GM12878 (cell line): ENCODE measurements around the gene MCC. TPM values are rescaled to one million over a fixed set of nuclear protein-coding genes. Genes with fewer than 3 reads are reported as not detected.

Experiments used
- ATAC-seq: fragments of 200-7000 bp; cut with Tn5 transposase; 3 replicates; pipeline ENCODE4 v1.9.1; 2020; ENCODE audit warnings: mild to moderate bottlenecking, moderate library complexity
- BruUV-seq: library from RNA; stranded (reverse); fragments of 400-500 nt; replicated peaks from 2 replicates; lab custom pipeline; 2021; lab: Mats Ljungman, UMichigan
- CTCF ChIA-PET: fragments of 300-600 bp; sonication (Branson Sonifier 250); formaldehyde crosslinking; extraction: SDS; loops from one replicate; lab custom pipeline; 2021; ENCODE audit warnings: inconsistent platforms; lab: Yijun Ruan, JAX
- POLR2A ChIA-PET: fragments of 350-600 bp; formaldehyde crosslinking; extraction: SDS; loops from one replicate; lab custom pipeline; 2021; ENCODE audit warnings: inconsistent platforms; lab: Charles Lee
- RAD21 ChIA-PET: fragments of 300-600 bp; sonication (Branson Sonifier 250); formaldehyde crosslinking; loops from one replicate; lab custom pipeline; 2023; ENCODE audit warnings: antibody characterized with exemption; ENCODE audit not compliant: unreplicated experiment; lab: Charles Lee
- SMC1A ChIA-PET: fragments of 300-600 bp; sonication (Branson Sonifier 250); formaldehyde crosslinking; loops from one replicate; lab custom pipeline; 2023; ENCODE audit not compliant: unreplicated experiment, uncharacterized antibody; lab: Charles Lee
- DNase-seq: peaks from one replicate; pipeline ENCODE4 v3.0.0-alpha.2; 2011; ENCODE audit warnings: low read depth, low spot score
- FAIRE-seq: peaks from 3 replicates; lab custom pipeline; 2011; peaks lifted over from hg19 to GRCh38; lab: Jason Lieb, UNC
- H2AFZ ChIP-seq: 2 replicates; pipeline ENCODE4 v1.6.0; 2011; ENCODE audit warnings: low read depth, low read length, control low read depth; ENCODE audit not compliant: control insufficient read depth
- H3K27ac ChIP-seq: 2 replicates; pipeline ENCODE4 v1.5.1; 2011; ENCODE audit warnings: control low read depth; ENCODE audit not compliant: control insufficient read depth, insufficient read depth
- H3K27me3 ChIP-seq, 2 experiments: replicated peaks in 1 of 2; 2 replicates each; pipeline versions ENCODE4 v1.6.0 to v1.6.1; 2011; ENCODE audit warnings: low read length in 1 of 2; ENCODE audit not compliant: control insufficient read depth in 2 of 2, insufficient read depth in 2 of 2
- H3K36me3 ChIP-seq, 2 experiments: 2 replicates each; pipeline ENCODE4 v1.5.1; 2011; ENCODE audit warnings: low read length in 1 of 2; ENCODE audit not compliant: control insufficient read depth in 2 of 2, insufficient read depth in 2 of 2
- H3K4me1 ChIP-seq: 2 replicates; pipeline ENCODE4 v1.6.1; 2011; ENCODE audit warnings: mild to moderate bottlenecking, low read length, moderate library complexity, mixed read lengths; ENCODE audit not compliant: control insufficient read depth, insufficient read depth
- H3K4me2 ChIP-seq: 2 replicates; pipeline ENCODE4 v1.6.0; 2011; ENCODE audit warnings: control low read depth; ENCODE audit not compliant: control insufficient read depth, insufficient read depth
- H3K4me3 ChIP-seq: fragments of 200-600 bp; sonication (generic); 2 replicates; pipeline ENCODE4 v1.5.1; 2016
- H3K79me2 ChIP-seq: 2 replicates; pipeline ENCODE4 v1.6.0; 2011; ENCODE audit warnings: low read length; ENCODE audit not compliant: control insufficient read depth, insufficient read depth
- H3K9ac ChIP-seq: 2 replicates; pipeline ENCODE4 v1.8.0; 2011; ENCODE audit warnings: low read length, control low read depth, mixed read lengths; ENCODE audit not compliant: control insufficient read depth, insufficient read depth
- H3K9me3 ChIP-seq: replicated peaks from 3 replicates; pipeline ENCODE4 v1.5.1; 2011; ENCODE audit warnings: mild to moderate bottlenecking, low read length; ENCODE audit not compliant: control insufficient read depth, insufficient read depth
- H4K20me1 ChIP-seq: 2 replicates; pipeline ENCODE4 v1.6.0; 2011; ENCODE audit not compliant: control insufficient read depth, insufficient read depth
- EZH2 ChIP-seq: IDR thresholded peaks from 2 replicates; pipeline ENCODE4 v1.6.1; 2012; ENCODE audit warnings: low read depth, mild to moderate bottlenecking, control low read depth, inconsistent platforms, low read length, borderline replicate concordance; ENCODE audit not compliant: control insufficient read depth
- HDGF ChIP-seq: fragments of 450-650 bp; IDR thresholded peaks from 2 replicates; pipeline ENCODE4 v1.6.1; 2016; ENCODE audit warnings: antibody characterized with exemption
- NFXL1 ChIP-seq: fragments of 450-650 bp; IDR thresholded peaks from 2 replicates; pipeline ENCODE4 v1.6.1; 2017; ENCODE audit warnings: antibody characterized with exemption, mild to moderate bottlenecking, borderline replicate concordance
- NFYB ChIP-seq: IDR thresholded peaks from 2 replicates; pipeline ENCODE4 v1.6.1; 2011; ENCODE audit warnings: low read depth, mild to moderate bottlenecking, low read length, improper control_type of control experiment, moderate library complexity; ENCODE audit not compliant: insufficient read depth
- PAX8 ChIP-seq: fragments of 450-650 bp; IDR thresholded peaks from 2 replicates; pipeline ENCODE4 v1.6.1; 2017; ENCODE audit warnings: mild to moderate bottlenecking, moderate library complexity
- RB1 ChIP-seq: fragments of 450-650 bp; formaldehyde crosslinking; IDR thresholded peaks from 2 replicates; pipeline ENCODE4 v1.6.1; 2017; ENCODE audit warnings: mild to moderate bottlenecking, borderline replicate concordance
- SIN3A ChIP-seq: IDR thresholded peaks from 2 replicates; pipeline ENCODE4 v1.6.1; 2012; ENCODE audit warnings: low read depth, low read length, improper control_type of control experiment
- SUPT20H ChIP-seq: IDR thresholded peaks from 2 replicates; pipeline ENCODE4 v1.6.1; 2011; ENCODE audit warnings: low read depth, mild to moderate bottlenecking, low read length, moderate library complexity, borderline replicate concordance; ENCODE audit not compliant: control insufficient read depth
- WGBS: methylation state at CpG from one replicate; pipeline ENCODE4 v1.1.6; 2016; ENCODE audit warnings: low lambda C conversion rate; ENCODE audit not compliant: insufficient replicate concordance, insufficient coverage; ENCODE audit errors: missing lambda C conversion rate; 5-methylcytosine and 5-hydroxymethylcytosine counted together
- in situ Hi-C: fragments of 300-500 bp; cut with MboI; formaldehyde crosslinking; loops from 9 replicates; pipeline ENCODE4 v1.14.3; 2018; ENCODE audit warnings: mixed read lengths
- intact Hi-C: fragments of 100-400 bp; cut with micrococcal nuclease; formaldehyde crosslinking; loops from one replicate; pipeline ENCODE4 v1.14.2; 2022; ENCODE audit not compliant: unreplicated experiment
- polyA plus RNA-seq, 11 experiments: library from polyadenylated mRNA; depleted of rRNA in 4 of 11; unstranded in 6 of 11; stranded (reverse) in 5 of 11; fragments of >200 nt; fragmentation: Nextera tagmentation in 4 of 11; fragmentation: Illumina TruSeq in 1 of 11; extraction: Ambion mirVana in 4 of 11; extraction: Trizol in 1 of 11; gene quantifications; 1 replicate in 1 of 11; 2 replicates in 10 of 11; pipeline versions ENCODE4 v1.2.1 to v1.2.3, GENCODE V29; 2011 to 2016; ENCODE audit warnings: inconsistent platforms in 2 of 11, missing spikeins in 2 of 11, low read depth in 1 of 11
- total RNA-seq, 4 experiments: library from RNA; depleted of rRNA in 3 of 4; stranded (reverse); fragments of >200 nt in 3 of 4; fragmentation: Illumina TruSeq in 1 of 4; extraction: Trizol in 1 of 4; gene quantifications; 2 replicates each; pipeline versions ENCODE4 v1.2.1 to v1.2.3, GENCODE V29; 2013 to 2021
- TF ChIP-seq, protein P1 (sequence below): fragments of 450-650 bp; IDR thresholded peaks from 2 replicates; pipeline ENCODE4 v1.6.1; 2017; ENCODE audit warnings: antibody characterized with exemption, mild to moderate bottlenecking, moderate library complexity
- TF ChIP-seq, protein P2 (sequence below): IDR thresholded peaks from 2 replicates; pipeline ENCODE4 v1.6.1; 2011; ENCODE audit warnings: low read depth, low read length, improper control_type of control experiment, borderline replicate concordance
- TF ChIP-seq, protein P3 (sequence below): fragments of 450-650 bp; formaldehyde crosslinking; IDR thresholded peaks from 2 replicates; pipeline ENCODE4 v1.4.0; 2022; ENCODE audit warnings: mild to moderate bottlenecking, moderate library complexity
- TF ChIP-seq, protein P4 (sequence below): fragments of 450-650 bp; IDR thresholded peaks from 2 replicates; pipeline ENCODE4 v1.6.1; 2018; ENCODE audit warnings: mild to moderate bottlenecking, low read depth, moderate library complexity; ENCODE audit not compliant: partially characterized antibody

MCC gene
- total and polyA plus RNA-seq, 10 of the 15 experiments (the other 5 are each of a cell fraction or from before 2014, with no cell fraction given) = 0.03 to 0.86 (median 0.16) TPM

DNA sequence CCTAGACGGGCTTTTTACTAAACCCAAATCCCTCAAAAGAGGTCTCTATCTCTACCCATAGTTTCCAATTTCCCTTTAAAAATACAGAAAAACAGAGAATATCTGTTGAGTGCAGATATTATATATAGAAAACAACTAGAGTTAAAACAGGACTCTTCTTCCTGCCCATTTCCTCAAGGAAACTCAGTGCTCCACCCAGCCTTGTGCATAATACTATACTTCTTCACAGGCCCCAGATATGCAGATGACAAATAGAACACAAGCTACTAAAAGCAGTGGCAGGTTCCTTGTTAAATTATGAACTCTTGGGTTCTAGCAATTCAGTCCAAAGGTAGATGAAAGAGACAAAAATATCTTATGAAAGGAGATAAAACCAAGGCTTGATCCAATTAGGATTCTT is 253.7 kb downstream of the MCC start:
- Histone ChIP-seq H3K79me2 (no peaks in the 10 kb centered on the region), H2AFZ (no peak overlapping the region), H3K4me1 (no peaks in the 10 kb centered on the region), H3K36me3 (no peaks in the 10 kb centered on the region), H3K9me3 (no peaks in the 10 kb centered on the region), H4K20me1 (no peaks in the 10 kb centered on the region), H3K4me2 (no peak overlapping the region), H3K4me3 (no peak overlapping the region), H3K27me3 (peaks cover 0 to 3% of the 10 kb centered on the region in 2 experiments; a peak in 2 of 4 replicates), H3K9ac (no peak overlapping the region), H3K27ac (no peak overlapping the region)
- SMC1A ChIA-PET = no interaction called here
- intact Hi-C loops = no loop called here
- FAIRE-seq = no peak
- BruUV-seq = no TSS peak
- in situ Hi-C loops = no loop called here
- CTCF ChIA-PET = no interaction called here
- WGBS = 5% methylated on average over 1 of the region's 1 CpG
- POLR2A ChIA-PET = no interaction called here
- DNase-seq = no peak
- RAD21 ChIA-PET = no interaction called here
- ATAC-seq = no peak
- TF ChIP-seq, protein P1, sequence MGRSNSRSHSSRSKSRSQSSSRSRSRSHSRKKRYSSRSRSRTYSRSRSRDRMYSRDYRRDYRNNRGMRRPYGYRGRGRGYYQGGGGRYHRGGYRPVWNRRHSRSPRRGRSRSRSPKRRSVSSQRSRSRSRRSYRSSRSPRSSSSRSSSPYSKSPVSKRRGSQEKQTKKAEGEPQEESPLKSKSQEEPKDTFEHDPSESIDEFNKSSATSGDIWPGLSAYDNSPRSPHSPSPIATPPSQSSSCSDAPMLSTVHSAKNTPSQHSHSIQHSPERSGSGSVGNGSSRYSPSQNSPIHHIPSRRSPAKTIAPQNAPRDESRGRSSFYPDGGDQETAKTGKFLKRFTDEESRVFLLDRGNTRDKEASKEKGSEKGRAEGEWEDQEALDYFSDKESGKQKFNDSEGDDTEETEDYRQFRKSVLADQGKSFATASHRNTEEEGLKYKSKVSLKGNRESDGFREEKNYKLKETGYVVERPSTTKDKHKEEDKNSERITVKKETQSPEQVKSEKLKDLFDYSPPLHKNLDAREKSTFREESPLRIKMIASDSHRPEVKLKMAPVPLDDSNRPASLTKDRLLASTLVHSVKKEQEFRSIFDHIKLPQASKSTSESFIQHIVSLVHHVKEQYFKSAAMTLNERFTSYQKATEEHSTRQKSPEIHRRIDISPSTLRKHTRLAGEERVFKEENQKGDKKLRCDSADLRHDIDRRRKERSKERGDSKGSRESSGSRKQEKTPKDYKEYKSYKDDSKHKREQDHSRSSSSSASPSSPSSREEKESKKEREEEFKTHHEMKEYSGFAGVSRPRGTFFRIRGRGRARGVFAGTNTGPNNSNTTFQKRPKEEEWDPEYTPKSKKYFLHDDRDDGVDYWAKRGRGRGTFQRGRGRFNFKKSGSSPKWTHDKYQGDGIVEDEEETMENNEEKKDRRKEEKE = no peak
- TF ChIP-seq HDGF (no peak), NFXL1 (no peak), SIN3A (no peak), NFYB (no peak), SUPT20H (no peak), EZH2 (no peak), RB1 (no peak), PAX8 (no peak)
- TF ChIP-seq, protein P2, sequence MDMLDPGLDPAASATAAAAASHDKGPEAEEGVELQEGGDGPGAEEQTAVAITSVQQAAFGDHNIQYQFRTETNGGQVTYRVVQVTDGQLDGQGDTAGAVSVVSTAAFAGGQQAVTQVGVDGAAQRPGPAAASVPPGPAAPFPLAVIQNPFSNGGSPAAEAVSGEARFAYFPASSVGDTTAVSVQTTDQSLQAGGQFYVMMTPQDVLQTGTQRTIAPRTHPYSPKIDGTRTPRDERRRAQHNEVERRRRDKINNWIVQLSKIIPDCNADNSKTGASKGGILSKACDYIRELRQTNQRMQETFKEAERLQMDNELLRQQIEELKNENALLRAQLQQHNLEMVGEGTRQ = no peak
- TF ChIP-seq, protein P3, sequence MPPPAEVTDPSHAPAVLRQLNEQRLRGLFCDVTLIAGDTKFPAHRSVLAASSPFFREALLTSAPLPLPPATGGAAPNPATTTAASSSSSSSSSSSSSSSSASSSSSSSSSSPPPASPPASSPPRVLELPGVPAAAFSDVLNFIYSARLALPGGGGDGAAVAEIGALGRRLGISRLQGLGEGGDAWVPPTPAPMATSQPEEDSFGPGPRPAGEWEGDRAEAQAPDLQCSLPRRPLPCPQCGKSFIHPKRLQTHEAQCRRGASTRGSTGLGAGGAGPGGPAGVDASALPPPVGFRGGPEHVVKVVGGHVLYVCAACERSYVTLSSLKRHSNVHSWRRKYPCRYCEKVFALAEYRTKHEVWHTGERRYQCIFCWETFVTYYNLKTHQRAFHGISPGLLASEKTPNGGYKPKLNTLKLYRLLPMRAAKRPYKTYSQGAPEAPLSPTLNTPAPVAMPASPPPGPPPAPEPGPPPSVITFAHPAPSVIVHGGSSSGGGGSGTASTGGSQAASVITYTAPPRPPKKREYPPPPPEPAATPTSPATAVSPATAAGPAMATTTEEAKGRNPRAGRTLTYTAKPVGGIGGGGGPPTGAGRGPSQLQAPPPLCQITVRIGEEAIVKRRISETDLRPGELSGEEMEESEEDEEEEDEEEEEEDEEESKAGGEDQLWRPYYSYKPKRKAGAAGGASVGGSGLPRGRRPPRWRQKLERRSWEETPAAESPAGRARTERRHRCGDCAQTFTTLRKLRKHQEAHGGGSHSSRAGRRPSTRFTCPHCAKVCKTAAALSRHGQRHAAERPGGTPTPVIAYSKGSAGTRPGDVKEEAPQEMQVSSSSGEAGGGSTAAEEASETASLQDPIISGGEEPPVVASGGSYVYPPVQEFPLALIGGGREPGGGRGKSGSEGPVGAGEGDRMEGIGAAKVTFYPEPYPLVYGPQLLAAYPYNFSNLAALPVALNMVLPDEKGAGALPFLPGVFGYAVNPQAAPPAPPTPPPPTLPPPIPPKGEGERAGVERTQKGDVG (CRISPR knock-in tag) = no peak
- TF ChIP-seq, protein P4, sequence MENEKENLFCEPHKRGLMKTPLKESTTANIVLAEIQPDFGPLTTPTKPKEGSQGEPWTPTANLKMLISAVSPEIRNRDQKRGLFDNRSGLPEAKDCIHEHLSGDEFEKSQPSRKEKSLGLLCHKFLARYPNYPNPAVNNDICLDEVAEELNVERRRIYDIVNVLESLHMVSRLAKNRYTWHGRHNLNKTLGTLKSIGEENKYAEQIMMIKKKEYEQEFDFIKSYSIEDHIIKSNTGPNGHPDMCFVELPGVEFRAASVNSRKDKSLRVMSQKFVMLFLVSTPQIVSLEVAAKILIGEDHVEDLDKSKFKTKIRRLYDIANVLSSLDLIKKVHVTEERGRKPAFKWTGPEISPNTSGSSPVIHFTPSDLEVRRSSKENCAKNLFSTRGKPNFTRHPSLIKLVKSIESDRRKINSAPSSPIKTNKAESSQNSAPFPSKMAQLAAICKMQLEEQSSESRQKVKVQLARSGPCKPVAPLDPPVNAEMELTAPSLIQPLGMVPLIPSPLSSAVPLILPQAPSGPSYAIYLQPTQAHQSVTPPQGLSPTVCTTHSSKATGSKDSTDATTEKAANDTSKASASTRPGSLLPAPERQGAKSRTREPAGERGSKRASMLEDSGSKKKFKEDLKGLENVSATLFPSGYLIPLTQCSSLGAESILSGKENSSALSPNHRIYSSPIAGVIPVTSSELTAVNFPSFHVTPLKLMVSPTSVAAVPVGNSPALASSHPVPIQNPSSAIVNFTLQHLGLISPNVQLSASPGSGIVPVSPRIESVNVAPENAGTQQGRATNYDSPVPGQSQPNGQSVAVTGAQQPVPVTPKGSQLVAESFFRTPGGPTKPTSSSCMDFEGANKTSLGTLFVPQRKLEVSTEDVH = no peak
